IPS DF 6.9 (cell line): ENCODE results near the gene COQ5.

Source experiments
- DNase-seq: peaks from one replicate; pipeline ENCODE4 v3.0.0-alpha.2; 2013; ENCODE audit warnings: low read depth, low spot score
- H3K27ac ChIP-seq: one replicate; pipeline ENCODE4 v1.5.1; 2013; ENCODE audit warnings: low read length, control low read depth
- H3K27me3 ChIP-seq: 2 replicates; pipeline ENCODE4 v1.6.1; 2013; ENCODE audit warnings: mild to moderate bottlenecking, low read length; ENCODE audit not compliant: control insufficient read depth, insufficient read depth
- H3K36me3 ChIP-seq: 2 replicates; pipeline ENCODE4 v1.6.1; 2013; ENCODE audit warnings: low read length; ENCODE audit not compliant: control insufficient read depth, insufficient read depth
- H3K4me1 ChIP-seq: 2 replicates; pipeline ENCODE4 v1.6.1; 2013; ENCODE audit warnings: low read length; ENCODE audit not compliant: control insufficient read depth, insufficient read depth
- H3K4me3 ChIP-seq: 2 replicates; pipeline ENCODE4 v1.5.1; 2013; ENCODE audit warnings: mild to moderate bottlenecking, low read length
- H3K9me3 ChIP-seq: 2 replicates; pipeline ENCODE4 v1.6.1; 2013; ENCODE audit warnings: low read length, inconsistent platforms; ENCODE audit not compliant: control insufficient read depth, insufficient read depth
- WGBS: extraction: QIAGEN DNeasy Blood & Tissue Kit; methylation state at CpG from one replicate; pipeline ENCODE4 v1.1.7; 2013; ENCODE audit warnings: mixed read lengths, missing lambda C conversion rate; ENCODE audit not compliant: insufficient read length, insufficient coverage; 5-methylcytosine and 5-hydroxymethylcytosine counted together

COQ5 gene

DNA sequence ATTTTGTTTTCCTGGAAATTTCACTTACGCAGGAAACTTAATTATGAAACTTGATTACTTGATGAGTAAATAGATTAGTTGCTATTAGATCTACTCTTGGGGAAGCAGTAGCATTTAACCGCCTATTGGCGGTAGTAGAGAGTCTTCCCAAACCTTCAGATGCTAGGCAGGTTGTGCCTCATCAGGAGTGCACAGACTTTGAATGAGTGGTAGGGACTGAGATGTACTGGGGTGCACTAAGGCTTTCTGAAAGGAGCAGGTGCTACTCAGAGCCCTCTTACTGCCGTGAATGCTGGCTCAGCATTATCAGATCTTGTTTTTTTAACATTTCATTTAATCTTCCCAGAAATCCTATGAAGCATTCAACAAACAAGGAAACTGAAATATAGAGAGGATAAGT is 75.0 kb downstream of the COQ5 start:
- Histone ChIP-seq H3K27me3 (no peaks in the 10 kb centered on the region), H3K36me3 (peaks cover 7% of the 10 kb centered on the region; the same call in 1 of the 2 replicates), H3K27ac (no peak overlapping the region), H3K9me3 (no peaks in the 10 kb centered on the region), H3K4me3 (no peak overlapping the region), H3K4me1 (no peaks in the 10 kb centered on the region)
- WGBS = no CpG with 5 or more reads among the region's 4 CpGs
- DNase-seq = no peak
